ENCODE data around the gene CACNA2D3.

The CACNA2D3 gene

GRCh38 chr3:54506603-54507002 lies 384.3 kb downstream of the CACNA2D3 start:
- DNase-seq, result no peak

DNA sequence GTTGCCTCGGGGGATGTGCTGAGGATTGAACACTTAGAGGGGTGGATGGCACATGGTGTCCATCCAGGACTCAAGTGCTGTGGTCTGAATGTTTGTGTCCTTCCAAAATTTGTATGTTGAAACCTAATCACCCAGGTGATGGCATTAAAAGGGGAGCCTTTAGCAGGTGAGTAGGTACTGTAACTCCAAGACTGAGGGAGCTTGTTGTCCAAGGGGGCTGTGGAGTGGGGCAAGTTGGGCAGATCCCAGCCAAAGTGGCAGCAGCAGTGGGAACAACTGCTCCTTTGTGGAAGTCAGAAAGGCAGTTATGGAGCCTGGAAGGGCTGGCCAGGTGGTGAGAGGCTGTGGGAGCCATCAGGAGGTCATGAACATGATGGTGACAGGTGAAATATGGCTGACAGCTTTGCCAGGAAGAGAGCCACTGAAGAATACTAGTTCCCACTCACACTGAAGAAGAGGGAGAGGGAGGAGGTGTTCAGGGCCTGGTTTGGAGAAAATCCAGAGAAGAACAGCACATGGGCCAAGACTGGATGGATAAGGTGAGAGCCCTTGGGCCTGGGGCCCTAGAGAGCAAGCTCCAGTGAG lies 385.6 kb downstream of the CACNA2D3 start:
- DNase-seq, result no peak

DNA sequence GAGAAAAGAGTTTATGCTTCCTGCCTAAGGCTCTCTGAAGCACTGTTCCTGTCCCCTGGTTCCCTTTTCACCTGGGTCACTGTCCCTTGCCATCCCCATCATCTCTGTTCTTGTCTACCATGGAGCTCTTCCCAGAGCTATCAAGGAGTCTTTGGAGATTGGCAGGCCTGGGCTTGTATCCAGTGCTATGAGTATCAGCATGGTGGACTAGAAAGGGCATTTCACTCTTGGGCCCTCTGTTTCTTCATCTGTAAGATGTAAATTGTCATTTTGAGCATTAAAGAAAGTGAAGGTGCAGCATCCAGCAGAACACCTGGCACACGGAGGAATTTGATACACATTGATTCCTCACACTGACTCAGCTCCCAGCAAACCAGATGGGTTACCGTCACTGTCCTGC lies 388.2 kb downstream of the CACNA2D3 start:
- no peak for DNase-seq

- DNase-seq, result no peak
These were observed 389.5 kb downstream of the CACNA2D3 start for GRCh38 chr3:54511766-54512365.

GRCh38 chr3:54514006-54514405 lies 391.7 kb downstream of the CACNA2D3 start:
- no peak for DNase-seq

DNA sequence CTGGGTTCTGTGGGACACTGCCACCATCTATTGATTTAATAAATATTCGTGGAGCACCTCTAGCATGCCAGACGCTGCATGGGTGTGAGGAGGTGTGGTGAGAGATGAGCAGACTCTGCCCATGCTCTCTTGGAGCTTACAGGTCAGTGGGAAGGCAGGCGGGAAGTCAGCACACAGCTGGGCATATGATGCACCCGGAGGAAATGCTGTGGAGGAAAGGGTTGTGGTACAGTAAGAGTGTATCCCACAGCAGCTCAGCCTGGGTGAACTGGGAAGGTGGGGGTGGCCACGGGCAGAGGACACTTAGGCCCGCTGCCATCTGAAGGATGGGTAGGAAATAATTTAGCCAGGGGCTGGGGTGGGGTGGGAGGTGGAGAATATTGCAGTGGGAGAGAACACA lies 392.1 kb downstream of the CACNA2D3 start:
- DNase-seq, result no peak

DNA sequence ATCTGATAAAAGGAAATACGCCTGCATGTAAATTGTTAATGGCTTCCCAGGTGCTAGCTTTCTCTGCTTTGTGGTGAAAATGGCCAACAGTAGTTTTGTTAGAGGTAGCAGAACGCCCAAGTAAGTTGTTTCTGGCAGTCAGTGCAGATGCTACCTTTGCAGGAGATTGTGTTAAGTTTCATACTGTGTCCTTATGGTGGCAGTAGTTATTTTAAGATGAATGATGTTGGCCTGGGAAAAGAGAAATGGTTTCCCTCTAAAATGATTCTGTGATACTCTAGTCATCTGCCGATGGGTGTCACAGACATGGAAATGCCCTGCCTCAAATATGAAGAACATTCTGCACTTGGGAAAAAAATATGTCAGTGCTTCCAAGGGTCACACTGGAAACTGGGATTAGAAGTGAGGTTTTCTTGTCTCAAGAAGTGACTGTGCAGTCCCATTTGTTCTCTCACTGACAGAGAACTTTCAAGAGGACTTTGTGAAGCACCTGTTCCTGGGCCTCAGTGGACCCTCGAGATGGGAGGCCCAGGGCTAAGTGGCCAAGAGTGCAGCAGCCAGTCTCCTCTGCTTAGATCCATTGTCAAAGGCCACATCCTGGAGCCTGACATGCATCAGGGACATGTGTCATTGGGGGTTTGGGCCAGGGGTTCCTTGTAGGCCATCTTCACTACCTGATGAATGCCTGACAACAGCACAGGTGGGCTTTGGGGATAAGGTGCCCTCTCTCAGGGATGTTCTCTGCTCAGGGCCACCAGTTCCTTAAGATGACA lies 393.3 kb downstream of the CACNA2D3 start:
- no peak for DNase-seq

DNA sequence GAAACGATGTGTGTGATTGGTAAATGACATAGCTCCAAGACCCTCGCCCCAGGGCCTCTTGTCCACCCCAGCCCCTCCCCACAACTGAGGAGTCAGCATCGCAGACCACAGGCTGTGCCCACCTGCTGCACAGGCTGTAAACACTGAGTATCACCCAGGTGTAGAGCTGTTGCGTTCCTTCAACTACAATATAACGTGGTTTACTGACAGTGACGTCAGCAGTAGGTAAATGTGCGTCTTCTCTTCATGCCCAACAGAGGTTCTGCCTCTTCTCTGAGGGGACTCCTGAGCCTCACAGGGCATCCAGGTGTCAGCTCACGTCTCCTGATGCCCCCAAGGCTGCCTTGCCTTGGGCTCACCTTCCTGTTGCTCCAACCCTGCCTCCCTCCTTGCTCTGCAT lies 395.1 kb downstream of the CACNA2D3 start:
- no peak for DNase-seq

DNA sequence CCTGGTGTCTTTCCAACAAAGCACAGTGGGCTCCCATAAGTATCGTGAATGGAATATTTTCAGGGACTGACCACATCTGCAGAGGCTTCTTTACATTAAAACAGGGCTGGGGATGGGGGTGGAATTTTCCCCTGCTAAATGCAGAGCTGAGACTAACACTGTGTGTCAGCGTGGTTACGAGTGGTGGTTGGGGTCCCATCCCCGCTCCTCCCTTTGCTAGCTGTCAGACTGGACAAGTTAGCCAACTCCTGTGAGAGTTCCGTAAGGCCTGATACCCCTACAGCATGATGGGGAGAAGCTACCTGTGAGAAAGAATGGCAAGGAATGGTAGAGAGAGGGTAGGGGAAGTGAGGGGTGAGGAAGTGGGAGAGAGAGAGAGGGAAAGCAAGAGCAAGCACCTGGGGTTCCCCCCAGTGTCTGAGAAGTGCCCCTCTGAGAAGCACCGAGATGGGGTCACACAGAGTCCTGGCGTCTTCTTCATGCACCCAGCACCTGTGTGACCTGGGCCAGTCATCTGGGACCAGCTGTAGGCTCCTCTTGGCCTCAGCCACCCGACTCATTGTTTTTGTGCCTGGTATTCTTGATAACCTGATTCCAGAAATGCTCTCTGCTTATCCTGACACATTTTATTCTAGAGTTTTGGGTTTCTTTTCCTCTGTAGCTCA lies 395.8 kb downstream of the CACNA2D3 start:
- no peak for DNase-seq

DNA sequence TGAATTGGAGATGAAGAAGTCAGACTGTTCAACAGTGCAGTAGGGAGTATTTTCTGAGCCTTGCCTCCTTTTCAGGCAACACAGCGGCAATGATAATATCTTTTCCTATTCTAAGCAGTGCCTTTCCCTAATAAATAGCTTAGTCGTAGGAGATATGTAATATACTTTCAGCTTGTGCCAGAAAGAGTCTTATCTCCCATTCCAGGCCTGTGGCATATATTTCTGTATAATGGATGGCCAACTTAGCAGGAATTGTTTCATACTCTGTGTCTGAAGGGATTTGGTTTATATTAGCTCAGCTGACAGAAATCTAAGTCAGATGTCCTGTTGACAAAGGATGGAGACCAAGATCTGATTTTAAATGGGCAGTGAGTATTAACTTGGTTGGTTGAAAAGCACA lies 397.1 kb downstream of the CACNA2D3 start:
- DNase-seq, result no peak

DNA sequence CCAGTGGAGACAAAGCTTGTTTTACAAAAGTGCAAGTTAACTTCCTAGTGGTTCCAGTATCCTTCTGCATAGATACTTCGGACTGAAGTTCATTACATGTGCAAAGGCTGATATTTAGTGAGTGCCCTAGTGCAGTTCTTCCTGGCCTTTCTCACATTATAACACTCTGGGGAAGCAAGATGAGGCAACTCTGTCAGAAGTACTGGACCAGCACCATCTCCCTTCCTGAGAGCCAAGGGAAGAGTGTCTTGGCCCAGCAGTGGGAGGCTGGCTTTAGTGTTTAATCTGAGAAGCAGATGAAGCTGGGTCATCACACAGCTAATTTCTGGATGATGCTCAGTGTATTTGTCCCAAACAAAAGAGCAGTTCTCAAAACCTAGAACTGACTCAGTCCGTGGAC lies 397.7 kb downstream of the CACNA2D3 start:
- no peak for DNase-seq

DNA sequence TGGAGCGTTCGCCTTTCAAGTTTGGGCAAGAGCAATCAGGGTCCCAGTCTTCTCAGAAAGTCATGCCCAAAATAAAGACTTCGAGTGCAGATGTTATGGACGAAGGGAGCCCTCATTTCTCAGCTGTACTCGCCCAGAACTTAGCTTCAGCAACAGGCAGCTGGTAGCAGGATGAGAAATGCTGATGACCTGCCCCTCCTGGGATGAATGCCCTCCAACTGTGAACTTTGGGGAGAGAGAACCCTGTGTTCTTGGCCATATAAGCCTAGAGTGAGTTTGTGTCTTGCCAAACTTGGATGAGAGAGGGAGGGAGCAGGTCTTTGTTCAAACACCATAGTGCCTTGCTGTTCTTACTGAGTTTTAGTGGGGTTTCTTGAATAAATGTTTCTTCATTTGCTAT lies 405.2 kb downstream of the CACNA2D3 start:
- no peak for DNase-seq

- no peak for DNase-seq
These were observed 405.6 kb downstream of the CACNA2D3 start for GRCh38 chr3:54527953-54528352.

DNA sequence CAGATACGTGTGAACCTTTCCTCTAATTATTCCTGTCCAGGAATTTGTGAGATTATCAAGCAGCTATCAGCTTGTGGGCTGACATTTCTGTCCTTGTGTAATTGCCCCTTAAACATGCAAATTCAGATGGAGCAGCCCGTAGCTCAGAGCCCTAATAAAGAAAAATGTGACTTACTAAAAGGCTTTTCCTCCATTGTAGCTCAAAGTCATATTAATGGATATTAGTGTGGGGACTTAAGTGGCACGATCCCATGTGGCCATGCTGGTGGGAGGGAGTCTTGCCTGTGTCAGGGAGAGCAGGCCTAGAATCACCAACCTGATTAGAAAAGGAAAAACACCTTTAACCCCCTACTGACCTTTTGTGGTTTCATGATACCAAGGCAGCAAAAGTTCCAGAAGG lies 406.3 kb downstream of the CACNA2D3 start:
- DNase-seq, result no peak

DNA sequence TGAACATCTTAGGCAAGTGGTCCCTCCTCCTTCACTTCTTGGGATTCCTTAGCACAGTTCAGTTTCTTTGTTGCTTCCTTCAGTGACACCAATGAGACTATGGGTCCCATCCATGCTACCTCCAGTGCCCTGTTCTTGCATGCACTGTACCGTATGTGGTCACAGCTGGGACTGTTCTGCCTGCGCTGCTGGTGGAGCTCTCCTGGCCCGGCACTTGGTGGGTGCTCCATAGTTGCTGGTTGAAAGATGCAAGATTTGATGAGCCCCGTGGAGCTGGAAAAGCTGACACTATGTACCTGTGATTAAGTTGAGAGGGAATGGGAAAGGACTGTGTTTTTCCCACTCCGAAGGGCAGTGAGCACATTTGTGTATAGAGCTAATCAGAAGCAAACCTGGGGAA lies 407.7 kb downstream of the CACNA2D3 start:
- no peak for DNase-seq

- DNase-seq, result no peak
These were observed 408.6 kb downstream of the CACNA2D3 start for GRCh38 chr3:54530944-54531343.

DNA sequence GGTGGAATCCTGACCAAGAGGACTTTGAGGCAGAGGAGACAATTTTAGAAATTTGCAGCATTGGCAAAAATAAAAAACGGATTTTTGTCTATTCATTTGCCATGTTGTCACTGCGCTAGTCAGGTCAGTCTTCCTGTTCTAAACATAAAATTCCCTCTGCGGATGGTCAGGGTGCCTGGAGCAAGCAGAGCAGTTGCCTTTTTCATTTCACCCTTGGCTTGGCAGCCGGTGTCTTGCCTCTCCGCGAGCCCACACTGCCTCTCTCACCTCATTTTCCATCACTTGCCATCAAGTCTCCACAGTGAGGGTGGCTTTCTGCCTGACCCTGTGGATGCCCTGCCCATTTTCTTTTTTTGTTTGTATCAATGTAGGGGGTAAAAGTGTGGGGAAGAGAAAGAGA lies 409.4 kb downstream of the CACNA2D3 start:
- DNase-seq, result no peak

DNA sequence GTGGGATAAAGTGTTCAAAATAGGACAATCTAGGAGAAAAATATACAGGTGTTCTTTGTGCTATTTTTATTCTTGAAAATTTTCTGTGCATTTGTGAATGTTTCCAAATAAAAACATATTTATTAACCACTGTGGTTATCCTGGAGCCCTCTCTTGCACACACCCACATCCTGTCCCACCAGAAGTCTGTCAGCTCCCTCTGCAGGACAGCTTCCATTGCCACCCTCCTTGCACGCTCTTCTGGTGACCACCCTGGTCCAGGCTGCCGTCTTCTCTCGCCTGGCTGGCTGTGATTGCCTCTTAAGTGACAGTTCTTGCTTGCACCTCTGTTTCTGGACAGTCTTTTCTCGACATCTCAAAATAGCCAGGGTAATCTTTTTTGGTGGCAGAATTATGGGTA lies 411.5 kb downstream of the CACNA2D3 start:
- no peak for DNase-seq

DNA sequence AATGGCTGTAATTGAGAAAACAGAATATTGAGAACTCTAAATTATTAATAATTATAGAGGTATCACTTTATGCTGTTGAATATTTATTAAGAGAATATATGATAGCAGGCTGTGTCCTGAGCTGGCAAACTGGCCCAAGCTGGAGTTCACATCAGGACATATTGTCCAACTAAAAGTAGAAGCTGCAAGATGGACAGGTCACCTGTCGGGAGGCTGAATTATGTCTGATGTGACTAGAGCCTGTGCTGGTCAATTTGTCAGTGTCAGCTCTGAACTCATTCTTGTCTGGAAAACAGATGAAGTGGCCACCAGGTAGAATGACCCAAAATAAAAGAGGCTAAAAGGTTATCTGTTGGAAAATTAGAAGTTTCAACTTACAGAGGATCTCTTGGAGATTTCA lies 413.3 kb downstream of the CACNA2D3 start:
- DNase-seq, result no peak

GRCh38 chr3:54536450-54536849 lies 414.1 kb downstream of the CACNA2D3 start:
- DNase-seq, result no peak

DNA sequence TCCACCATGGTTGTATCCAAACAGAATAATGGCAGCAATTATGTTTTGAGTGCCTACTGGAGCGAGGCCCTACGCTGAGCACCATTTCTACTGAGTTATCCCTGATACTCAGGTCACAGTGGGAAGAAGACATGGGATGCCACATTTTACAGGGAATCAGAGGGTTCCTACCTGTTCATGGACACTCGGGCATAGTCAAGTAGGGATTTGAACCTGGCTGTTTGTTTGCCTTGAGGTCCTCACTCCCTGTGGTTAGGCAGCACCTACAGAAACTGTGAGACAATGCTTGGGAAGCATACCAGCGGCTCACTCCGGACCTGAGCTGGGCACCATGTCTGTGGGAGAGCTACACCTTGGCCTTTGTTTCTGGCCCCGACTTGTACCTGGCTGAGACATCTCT lies 415.2 kb downstream of the CACNA2D3 start:
- DNase-seq, result no peak

- DNase-seq, result no peak
These were observed 416.0 kb downstream of the CACNA2D3 start for GRCh38 chr3:54538346-54538745.

- no peak for DNase-seq
These were observed 419.0 kb downstream of the CACNA2D3 start for GRCh38 chr3:54541369-54541768.

DNA sequence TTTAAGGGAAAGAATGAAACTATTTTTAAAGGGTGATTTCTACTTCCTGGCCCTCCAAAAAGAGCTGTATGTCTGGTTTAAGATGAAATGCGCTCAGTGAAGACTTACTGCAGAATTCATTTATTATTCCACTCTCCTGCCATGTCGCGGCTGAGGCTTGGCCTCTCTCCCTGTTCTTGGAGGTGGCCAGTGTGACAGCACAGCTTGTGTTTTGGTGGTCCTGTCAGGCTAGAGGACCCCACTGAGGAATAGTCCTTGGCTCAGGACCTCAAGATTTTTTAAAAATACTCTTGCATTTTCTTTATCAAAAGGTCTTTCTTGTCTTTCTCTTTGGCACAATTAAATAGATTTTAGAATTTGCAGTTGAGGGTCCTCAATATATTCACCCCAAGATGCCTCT lies 421.1 kb downstream of the CACNA2D3 start:
- DNase-seq, result no peak
